GM12864 (cell line): ENCODE data around the gene ZDHHC14.
"Not testable (repeated sequence)": the region's sequence is repeated elsewhere in the genome, so short reads cannot be mapped to it uniquely, and the experiment has no call there.

Source experiments
- DNase-seq: peaks from one replicate; pipeline ENCODE4 v3.0.0-alpha.2; 2011; ENCODE audit warnings: low read depth
- H3K4me3 ChIP-seq: 2 replicates; pipeline ENCODE4 v1.5.1; 2011; ENCODE audit warnings: mild to moderate bottlenecking, low read depth, low read length, control low read depth
- TF ChIP-seq, protein P1 (sequence below): IDR thresholded peaks from 2 replicates; pipeline ENCODE4 v1.5.1; 2011; ENCODE audit warnings: low read depth, mild to moderate bottlenecking, moderate library complexity, low read length, control low read depth, inconsistent platforms; ENCODE audit errors: missing control alignments

Gene ZDHHC14

GRCh38 chr6:157459327-157459726 lies 78.3 kb downstream of the ZDHHC14 start:
- DNase-seq = no peak
- H3K4me3 ChIP-seq = no peak overlapping the region
- TF ChIP-seq, protein P1, sequence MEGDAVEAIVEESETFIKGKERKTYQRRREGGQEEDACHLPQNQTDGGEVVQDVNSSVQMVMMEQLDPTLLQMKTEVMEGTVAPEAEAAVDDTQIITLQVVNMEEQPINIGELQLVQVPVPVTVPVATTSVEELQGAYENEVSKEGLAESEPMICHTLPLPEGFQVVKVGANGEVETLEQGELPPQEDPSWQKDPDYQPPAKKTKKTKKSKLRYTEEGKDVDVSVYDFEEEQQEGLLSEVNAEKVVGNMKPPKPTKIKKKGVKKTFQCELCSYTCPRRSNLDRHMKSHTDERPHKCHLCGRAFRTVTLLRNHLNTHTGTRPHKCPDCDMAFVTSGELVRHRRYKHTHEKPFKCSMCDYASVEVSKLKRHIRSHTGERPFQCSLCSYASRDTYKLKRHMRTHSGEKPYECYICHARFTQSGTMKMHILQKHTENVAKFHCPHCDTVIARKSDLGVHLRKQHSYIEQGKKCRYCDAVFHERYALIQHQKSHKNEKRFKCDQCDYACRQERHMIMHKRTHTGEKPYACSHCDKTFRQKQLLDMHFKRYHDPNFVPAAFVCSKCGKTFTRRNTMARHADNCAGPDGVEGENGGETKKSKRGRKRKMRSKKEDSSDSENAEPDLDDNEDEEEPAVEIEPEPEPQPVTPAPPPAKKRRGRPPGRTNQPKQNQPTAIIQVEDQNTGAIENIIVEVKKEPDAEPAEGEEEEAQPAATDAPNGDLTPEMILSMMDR = no peak

DNA sequence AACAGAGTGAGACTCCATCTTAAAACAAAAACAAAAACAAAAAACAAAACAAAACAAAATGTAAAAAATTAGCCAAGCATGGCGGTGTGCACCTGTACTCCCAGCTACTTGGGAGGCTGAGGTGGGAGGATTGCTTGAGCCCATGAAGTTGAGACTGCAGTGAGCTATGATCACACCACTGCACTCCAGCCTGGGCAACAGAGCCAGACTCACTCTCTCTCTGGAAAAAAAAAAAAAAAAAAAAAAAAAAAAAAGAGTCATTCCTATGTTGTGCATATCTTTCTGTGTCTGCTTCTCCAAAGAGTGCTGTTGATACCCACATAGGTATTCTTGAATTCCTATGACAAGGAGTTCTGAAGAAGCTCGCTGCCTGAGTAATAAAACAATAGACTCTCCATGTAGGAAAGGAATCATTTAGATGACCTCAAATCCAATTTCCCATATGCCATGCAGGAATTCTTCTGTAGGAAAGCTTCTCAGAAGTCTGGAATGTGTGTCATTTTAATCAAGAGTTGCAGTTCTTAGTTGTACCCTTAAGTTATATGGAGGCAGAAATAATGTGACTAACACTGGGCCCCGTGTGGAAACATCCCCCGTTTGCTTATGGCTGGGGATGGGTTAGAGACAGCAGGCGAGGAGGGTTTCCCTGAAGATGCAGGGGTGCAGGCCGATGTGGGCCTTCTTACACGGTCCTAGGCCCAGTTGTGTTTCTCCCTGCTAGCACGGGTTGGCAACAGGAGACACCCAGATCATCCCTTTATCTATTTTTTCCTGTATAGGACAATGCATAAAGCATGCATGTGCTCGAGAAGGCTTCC lies 79.4 kb downstream of the ZDHHC14 start:
- no peak for DNase-seq
- TF ChIP-seq, protein P1 = no peak
- H3K4me3 ChIP-seq = no peak overlapping the region

DNA sequence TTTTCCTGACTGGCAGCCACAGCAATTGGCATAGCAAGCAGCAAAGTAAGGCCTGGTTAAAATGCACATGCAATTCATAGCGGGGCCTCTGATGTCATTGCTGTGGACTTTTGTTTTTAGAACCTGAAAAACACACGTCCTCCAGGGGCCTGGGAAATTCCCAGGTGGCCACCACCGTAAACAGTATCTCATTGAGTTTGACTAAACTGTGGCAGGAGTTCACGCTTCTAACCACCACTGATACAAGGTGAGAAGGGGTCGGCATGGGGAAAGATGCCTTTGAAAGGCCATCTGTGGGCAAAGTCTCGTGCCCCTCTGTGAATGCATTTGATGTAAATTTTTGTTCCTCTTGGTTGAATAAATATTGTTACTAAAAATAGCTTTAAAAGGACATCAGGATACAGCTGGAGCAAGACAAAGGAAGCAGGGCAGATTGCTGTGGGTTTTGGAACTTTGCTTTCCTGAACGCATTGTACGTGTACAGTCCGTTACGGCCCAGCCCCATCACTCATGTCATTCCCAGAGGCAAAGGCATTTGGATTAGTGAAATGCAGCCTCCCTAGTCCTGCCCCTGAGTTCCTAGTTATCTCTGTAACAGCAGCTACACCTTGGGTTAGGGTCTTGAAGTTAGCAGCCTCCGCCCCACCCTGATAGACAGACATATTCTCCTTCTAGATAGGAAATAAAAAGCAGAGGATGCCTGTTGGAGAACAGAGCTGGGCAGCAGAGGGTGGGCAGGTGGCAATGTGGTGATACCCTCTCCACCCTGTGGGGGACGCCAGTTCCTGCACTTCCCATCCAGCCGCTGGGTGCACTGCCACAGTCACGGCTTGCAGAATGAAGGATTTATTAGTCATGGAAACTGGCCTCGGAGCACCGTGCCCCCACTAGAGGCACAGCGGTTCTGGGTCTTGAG lies 80.3 kb downstream of the ZDHHC14 start:
- no peak overlapping the region for H3K4me3 ChIP-seq
- DNase-seq = peak; percentile 63
- TF ChIP-seq, protein P1 = peak; percentile 65

DNA sequence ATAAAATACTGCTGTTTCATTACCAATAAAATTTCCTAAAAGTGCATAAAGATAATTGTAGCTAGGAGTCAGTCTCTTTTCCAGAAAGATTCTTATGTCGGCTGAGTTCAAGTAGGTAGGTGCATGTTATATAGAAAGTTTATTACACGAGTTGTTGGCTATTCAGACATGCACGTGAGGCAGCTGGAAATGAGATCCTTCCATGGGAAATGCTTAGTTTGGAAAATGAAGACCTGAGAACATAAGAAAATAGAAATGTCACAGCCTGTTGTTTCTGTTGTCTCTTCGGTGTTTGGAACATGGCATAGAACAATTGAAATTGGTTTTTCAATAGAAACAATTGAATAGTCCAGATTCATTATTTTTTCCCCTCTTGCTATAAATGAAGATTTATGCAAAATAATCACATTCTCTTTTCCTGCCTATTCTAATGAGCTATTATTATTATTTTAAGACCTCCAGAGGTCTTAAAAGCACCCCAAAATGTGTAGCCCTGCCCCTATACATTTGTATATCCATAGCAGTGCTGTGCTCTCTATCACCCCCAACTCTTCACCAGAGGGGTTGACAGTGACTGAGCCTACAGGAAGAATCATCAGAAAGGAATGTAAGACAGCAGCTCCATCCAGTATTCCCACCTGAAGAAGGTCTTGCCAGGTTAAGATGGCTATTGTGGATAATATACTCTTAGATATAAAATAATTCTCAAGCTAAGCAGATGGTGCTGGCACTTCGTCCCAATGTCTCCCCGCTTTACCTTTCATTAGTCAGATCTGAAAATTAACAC lies 82.2 kb downstream of the ZDHHC14 start:
- no peak for DNase-seq
- H3K4me3 ChIP-seq = no peak overlapping the region
- TF ChIP-seq, protein P1 = no peak

- H3K4me3 ChIP-seq, DNase-seq: not testable (repeated sequence)
These were observed 82.7 kb downstream of the ZDHHC14 start for GRCh38 chr6:157463743-157464135.

GRCh38 chr6:157464653-157465535 lies 83.9 kb downstream of the ZDHHC14 start:
- H3K4me3 ChIP-seq = no peak overlapping the region; the same call in 1 of the 2 replicates
- TF ChIP-seq, protein P1 = no peak
- no peak for DNase-seq
